Smooth muscle cell (in vitro differentiated cells): Measurements from ENCODE around the gene NUP107. TPM values are rescaled to one million over a fixed set of nuclear protein-coding genes. Genes with fewer than 3 reads are reported as not detected.
A peak's percentile ranks its signal among the peaks of the same experiment; 100 is the strongest.

Experiments used
- DNase-seq: peaks from one replicate; lab custom pipeline; 2025; ENCODE audit not compliant: unreplicated experiment; lab: John Stamatoyannopoulos, UW
- H2AFZ ChIP-seq: fragments of 200-600 bp; sonication (generic); 2 replicates; pipeline ENCODE4 v1.6.0; 2016; ENCODE audit warnings: antibody characterized with exemption, low read depth, mild to moderate bottlenecking
- H3F3A ChIP-seq: fragments of 200-600 bp; sonication (generic); 2 replicates; pipeline ENCODE4 v1.6.0; 2017; ENCODE audit warnings: antibody characterized with exemption, low read depth
- H3K27ac ChIP-seq: fragments of 200-600 bp; sonication (generic); 2 replicates; pipeline ENCODE4 v1.5.1; 2016; ENCODE audit warnings: low read depth, mild to moderate bottlenecking
- H3K27me3 ChIP-seq: fragments of 200-600 bp; sonication (generic); 2 replicates; pipeline ENCODE4 v1.6.1; 2016; ENCODE audit warnings: low read depth, mild to moderate bottlenecking
- H3K36me3 ChIP-seq: fragments of 200-600 bp; sonication (generic); 2 replicates; pipeline ENCODE4 v1.5.1; 2016; ENCODE audit warnings: low read depth
- H3K4me1 ChIP-seq: fragments of 200-600 bp; sonication (generic); 2 replicates; pipeline ENCODE4 v1.5.1; 2016; ENCODE audit warnings: low read depth
- H3K4me2 ChIP-seq: fragments of 200-600 bp; sonication (generic); 2 replicates; pipeline ENCODE4 v1.6.0; 2016; ENCODE audit warnings: mild to moderate bottlenecking
- H3K4me3 ChIP-seq: fragments of 200-600 bp; sonication (generic); 2 replicates; pipeline ENCODE4 v1.5.1; 2016; ENCODE audit warnings: mild to moderate bottlenecking
- H3K79me2 ChIP-seq: fragments of 200-600 bp; sonication (generic); 2 replicates; pipeline ENCODE4 v1.6.0; 2016; ENCODE audit warnings: low read depth, mild to moderate bottlenecking
- H3K9ac ChIP-seq: fragments of 200-600 bp; sonication (generic); 2 replicates; pipeline ENCODE4 v1.6.0; 2016; ENCODE audit warnings: low read depth
- H3K9me3 ChIP-seq: fragments of 200-600 bp; sonication (generic); replicated peaks from 2 replicates; pipeline ENCODE4 v1.5.1; 2016; ENCODE audit warnings: low read depth
- H4K20me1 ChIP-seq: fragments of 200-600 bp; sonication (generic); 2 replicates; pipeline ENCODE4 v1.6.0; 2016; ENCODE audit warnings: low read depth
- CTCF ChIP-seq: fragments of 200-600 bp; sonication (generic); IDR thresholded peaks from 2 replicates; pipeline ENCODE4 v1.5.1; 2017; ENCODE audit warnings: borderline replicate concordance, mild to moderate bottlenecking, antibody characterized with exemption; ENCODE audit not compliant: insufficient read depth, poor library complexity, severe bottlenecking
- WGBS: methylation state at CpG from one replicate; pipeline ENCODE4 v1.1.7; 2016; ENCODE audit warnings: low lambda C conversion rate; 5-methylcytosine and 5-hydroxymethylcytosine counted together
- polyA plus RNA-seq: library from polyadenylated mRNA; unstranded; fragments of >200 nt; fragmentation: Nextera tagmentation; extraction: Ambion mirVana; gene quantifications from 2 replicates; pipeline ENCODE4 v1.2.1, GENCODE V29; 2016
- total RNA-seq: library from RNA; depleted of rRNA; stranded (reverse); fragments of >200 nt; gene quantifications from 2 replicates; pipeline ENCODE4 v1.2.3, GENCODE V29; 2014

Gene NUP107
- total and polyA plus RNA-seq, 2 experiments from 2014 or later = 39.9 to 51.1 TPM

- 72% methylated on average over 3 of the region's 3 CpGs for WGBS
- no peak overlapping the region for H2AFZ ChIP-seq
- no peaks in the 10 kb centered on the region for H3K9me3 ChIP-seq
- H3K4me2 ChIP-seq = no peak overlapping the region
- no peaks in the 10 kb centered on the region for H3K36me3 ChIP-seq
- H4K20me1 ChIP-seq = no peaks in the 10 kb centered on the region
- peak overlapping the region; percentile 62 for H3K27ac ChIP-seq
- no peaks in the 10 kb centered on the region for H3K79me2 ChIP-seq
- no peaks in the 10 kb centered on the region for H3K27me3 ChIP-seq
- TF ChIP-seq CTCF = no peak
- no peaks in the 10 kb centered on the region for H3K4me1 ChIP-seq
- no peak for DNase-seq
- no peak overlapping the region for H3K4me3 ChIP-seq
- H3F3A ChIP-seq = no peaks in the 10 kb centered on the region
- H3K9ac ChIP-seq = no peak overlapping the region
Observed at GRCh38 chr12:68794653-68795251, 108.0 kb downstream of the NUP107 start.

Other genes starting within 250 kb of the NUP107 start
- gene RAP1B, start 76.1 kb upstream of the NUP107 start, total RNA-seq = 275 and 313 TPM in 2 replicates
- gene RAP1B, start 76.1 kb upstream of the NUP107 start, polyA plus RNA-seq = 236 and 242 TPM in 2 replicates
- 1.1 and 18.8 TPM in 2 replicates for gene SLC35E3, start 59.2 kb downstream of the NUP107 start, total RNA-seq
- gene SLC35E3, start 59.2 kb downstream of the NUP107 start, polyA plus RNA-seq = 8.9 and 10.1 TPM in 2 replicates
- 189 and 278 TPM in 2 replicates for gene MDM2, start 121.2 kb downstream of the NUP107 start, total RNA-seq
- 43.4 and 80.2 TPM in 2 replicates for gene MDM2, start 121.2 kb downstream of the NUP107 start, polyA plus RNA-seq
- 0.22 and 6.2 TPM in 2 replicates for gene CPM, start 246.2 kb downstream of the NUP107 start, total RNA-seq
- gene CPM, start 246.2 kb downstream of the NUP107 start, polyA plus RNA-seq = 0.57 and 1.2 TPM in 2 replicates